GM19099 (cell line): ENCODE results near the gene WASF1.

Experiments
- POLR2A ChIP-seq: IDR thresholded peaks from 3 replicates; pipeline ENCODE4 v1.6.1; 2011; ENCODE audit warnings: low read depth; ENCODE audit not compliant: insufficient read length; ENCODE audit errors: extremely low read depth

The WASF1 gene

GRCh38 chr6:110179406-110180227, at the start of gene WASF1:
TSS of gene WASF1 (minus strand) at chr6:110179670. CDS start at chr6:110127601, 52,069 bp downstream.
- no peak for TF ChIP-seq POLR2A

- TF ChIP-seq POLR2A = no peak
These were observed 46.8 kb upstream of the WASF1 start for GRCh38 chr6:110226261-110226660.

- TF ChIP-seq POLR2A = no peak
These were observed 42.3 kb upstream of the WASF1 start for GRCh38 chr6:110221738-110222137.

GRCh38 chr6:110217266-110217665, 37.8 kb upstream of the WASF1 start:
- no peak for TF ChIP-seq POLR2A

- no peak for TF ChIP-seq POLR2A
These were observed 36.7 kb upstream of the WASF1 start for GRCh38 chr6:110216140-110216539.

GRCh38 chr6:110214338-110214737, 34.9 kb upstream of the WASF1 start:
- TF ChIP-seq POLR2A = no peak

- no peak for TF ChIP-seq POLR2A
These were observed 32.3 kb upstream of the WASF1 start for GRCh38 chr6:110211753-110212152.

- TF ChIP-seq POLR2A = no peak
These were observed 28.2 kb upstream of the WASF1 start for GRCh38 chr6:110207652-110208051.

- no peak for TF ChIP-seq POLR2A
These were observed 21.8 kb upstream of the WASF1 start for GRCh38 chr6:110201151-110201884.

- TF ChIP-seq POLR2A = no peak
These were observed 19.1 kb upstream of the WASF1 start for GRCh38 chr6:110198561-110198960.

GRCh38 chr6:110196874-110197273, 17.4 kb upstream of the WASF1 start:
- no peak for TF ChIP-seq POLR2A

GRCh38 chr6:110195639-110196038, 16.2 kb upstream of the WASF1 start:
- no peak for TF ChIP-seq POLR2A

- TF ChIP-seq POLR2A = no peak
These were observed 12.0 kb upstream of the WASF1 start for GRCh38 chr6:110191477-110191876.

GRCh38 chr6:110190726-110191125, 11.3 kb upstream of the WASF1 start:
- TF ChIP-seq POLR2A = no peak

GRCh38 chr6:110188791-110189190, 9.3 kb upstream of the WASF1 start:
- TF ChIP-seq POLR2A = no peak

- TF ChIP-seq POLR2A = no peak
These were observed 6.4 kb upstream of the WASF1 start for GRCh38 chr6:110185879-110186278.
